Vagina (tissue), 2 donors: ENCODE measurements around the gene CTNNA3.

Experiments used
- CTCF ChIP-seq, 3 experiments: fragments of 450-650 bp in 2 of 3; fragments of 200-600 bp in 1 of 3; sonication (generic) in 1 of 3; IDR thresholded peaks; one replicate each; pipeline ENCODE4 v1.5.1; 2017 to 2019; ENCODE audit warnings: antibody characterized with exemption in 3 of 3, mild to moderate bottlenecking in 2 of 3, moderate library complexity in 2 of 3
- POLR2AphosphoS5 ChIP-seq, 2 donors: sonication (generic); formaldehyde crosslinking; IDR thresholded peaks; one replicate each; pipeline ENCODE4 v1.9.0; 2017; ENCODE audit warnings: antibody characterized with exemption in 2 of 2, mild to moderate bottlenecking in 2 of 2, low read depth in 1 of 2; ENCODE audit not compliant: insufficient read depth in 1 of 2

GRCh38 chr10:67669978-67670377, 26.0 kb downstream of the CTNNA3 start:
- no peak for TF ChIP-seq CTCF (IDR thresholded peaks at IDR 0.05)
- TF ChIP-seq POLR2AphosphoS5 (IDR thresholded peaks at IDR 0.05; ENCODE audit: insufficient read depth in 1 of 2, low read depth in 1 of 2) = no peak
